Cardiac muscle cell (in vitro differentiated cells and primary cell): ENCODE results near the gene RAPGEF1. TPM values are rescaled to one million over a fixed set of nuclear protein-coding genes. Genes with fewer than 3 reads are reported as not detected.

Source experiments
- DNase-seq, 2 donors: peaks; one replicate each; pipeline versions ENCODE4 v3.0.0 to v3.0.0-alpha.2; 2010 to 2017; ENCODE audit warnings: low read depth in 1 of 2, low spot score in 1 of 2
- H3K27ac ChIP-seq: fragments of 200-600 bp; sonication (generic); 2 replicates; pipeline ENCODE4 v1.5.1; 2016
- H3K27me3 ChIP-seq: fragments of 200-600 bp; sonication (generic); 2 replicates; pipeline ENCODE4 v1.6.0; 2016; ENCODE audit warnings: control low read depth
- H3K36me3 ChIP-seq: fragments of 200-600 bp; sonication (generic); 2 replicates; pipeline ENCODE4 v1.5.1; 2016; ENCODE audit warnings: control low read depth
- H3K4me1 ChIP-seq: fragments of 200-600 bp; sonication (generic); 2 replicates; pipeline ENCODE4 v1.8.1; 2017; ENCODE audit warnings: low read depth, mild to moderate bottlenecking, mixed run types
- H3K4me3 ChIP-seq: fragments of 200-600 bp; sonication (generic); 2 replicates; pipeline ENCODE4 v1.5.1; 2016; ENCODE audit warnings: mild to moderate bottlenecking
- H3K9me3 ChIP-seq: fragments of 200-600 bp; sonication (generic); 2 replicates; pipeline ENCODE4 v1.5.1; 2017; ENCODE audit warnings: low read depth, mild to moderate bottlenecking, control low read depth
- polyA plus RNA-seq: library from polyadenylated mRNA; unstranded; fragments of >200 nt; fragmentation: Nextera tagmentation; extraction: Ambion mirVana; gene quantifications from 2 replicates; pipeline ENCODE4 v1.2.1, GENCODE V29; 2016
- total RNA-seq: library from RNA; depleted of rRNA; stranded (reverse); fragments of >200 nt; gene quantifications from 2 replicates; pipeline ENCODE4 v1.2.3, GENCODE V29; 2016
- TF ChIP-seq, protein P1 (sequence below): IDR thresholded peaks from 2 replicates; pipeline ENCODE4 v1.5.1; 2012; ENCODE audit warnings: low read depth, mild to moderate bottlenecking, low read length

The RAPGEF1 gene
- total and polyA plus RNA-seq, 2 experiments from 2014 or later: 42.1 to 51.1 TPM

- no peaks in the 10 kb centered on the region for H3K27me3 ChIP-seq
- no peak overlapping the region for H3K27ac ChIP-seq
- H3K4me1 ChIP-seq: peaks cover 4% of the 10 kb centered on the region
- DNase-seq: no peak
- H3K9me3 ChIP-seq: no peaks in the 10 kb centered on the region
- peaks cover 3% of the 10 kb centered on the region for H3K36me3 ChIP-seq
- no peak overlapping the region for H3K4me3 ChIP-seq
- TF ChIP-seq, protein P1, sequence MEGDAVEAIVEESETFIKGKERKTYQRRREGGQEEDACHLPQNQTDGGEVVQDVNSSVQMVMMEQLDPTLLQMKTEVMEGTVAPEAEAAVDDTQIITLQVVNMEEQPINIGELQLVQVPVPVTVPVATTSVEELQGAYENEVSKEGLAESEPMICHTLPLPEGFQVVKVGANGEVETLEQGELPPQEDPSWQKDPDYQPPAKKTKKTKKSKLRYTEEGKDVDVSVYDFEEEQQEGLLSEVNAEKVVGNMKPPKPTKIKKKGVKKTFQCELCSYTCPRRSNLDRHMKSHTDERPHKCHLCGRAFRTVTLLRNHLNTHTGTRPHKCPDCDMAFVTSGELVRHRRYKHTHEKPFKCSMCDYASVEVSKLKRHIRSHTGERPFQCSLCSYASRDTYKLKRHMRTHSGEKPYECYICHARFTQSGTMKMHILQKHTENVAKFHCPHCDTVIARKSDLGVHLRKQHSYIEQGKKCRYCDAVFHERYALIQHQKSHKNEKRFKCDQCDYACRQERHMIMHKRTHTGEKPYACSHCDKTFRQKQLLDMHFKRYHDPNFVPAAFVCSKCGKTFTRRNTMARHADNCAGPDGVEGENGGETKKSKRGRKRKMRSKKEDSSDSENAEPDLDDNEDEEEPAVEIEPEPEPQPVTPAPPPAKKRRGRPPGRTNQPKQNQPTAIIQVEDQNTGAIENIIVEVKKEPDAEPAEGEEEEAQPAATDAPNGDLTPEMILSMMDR: no peak
Observed at GRCh38 chr9:131598121-131598520, 141.8 kb downstream of the RAPGEF1 start.

DNA sequence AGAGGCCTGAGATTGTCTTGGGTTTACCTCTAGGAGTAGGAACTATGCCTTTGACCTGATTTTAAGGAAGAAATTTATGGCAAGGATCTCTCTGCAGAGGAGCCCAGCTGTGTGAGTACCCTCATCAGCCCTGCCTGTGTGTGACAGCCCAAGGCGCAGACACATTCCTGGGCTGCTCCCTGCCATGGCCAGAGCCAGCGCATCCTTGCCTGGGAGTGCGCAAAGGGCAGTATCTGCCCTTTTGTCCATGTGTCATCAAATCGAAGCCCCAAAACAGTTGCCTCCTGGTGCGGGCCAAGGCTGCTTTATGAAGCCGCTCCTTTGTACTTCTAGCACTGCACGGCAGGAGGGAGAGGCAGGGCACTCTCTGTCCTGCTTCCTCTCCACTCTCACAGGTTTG, 142.6 kb downstream of the RAPGEF1 start:
- no peak overlapping the region for H3K4me3 ChIP-seq
- no peak for DNase-seq
- peaks cover 4% of the 10 kb centered on the region for H3K4me1 ChIP-seq
- no peak overlapping the region for H3K27ac ChIP-seq
- H3K9me3 ChIP-seq: no peaks in the 10 kb centered on the region
- TF ChIP-seq, protein P1: no peak
- H3K27me3 ChIP-seq: no peaks in the 10 kb centered on the region
- peaks cover 3% of the 10 kb centered on the region for H3K36me3 ChIP-seq

GRCh38 chr9:131596430-131596743, 143.5 kb downstream of the RAPGEF1 start:
- H3K36me3 ChIP-seq: peaks cover 3% of the 10 kb centered on the region
- H3K27me3 ChIP-seq: no peaks in the 10 kb centered on the region
- no peak overlapping the region for H3K4me3 ChIP-seq

DNA sequence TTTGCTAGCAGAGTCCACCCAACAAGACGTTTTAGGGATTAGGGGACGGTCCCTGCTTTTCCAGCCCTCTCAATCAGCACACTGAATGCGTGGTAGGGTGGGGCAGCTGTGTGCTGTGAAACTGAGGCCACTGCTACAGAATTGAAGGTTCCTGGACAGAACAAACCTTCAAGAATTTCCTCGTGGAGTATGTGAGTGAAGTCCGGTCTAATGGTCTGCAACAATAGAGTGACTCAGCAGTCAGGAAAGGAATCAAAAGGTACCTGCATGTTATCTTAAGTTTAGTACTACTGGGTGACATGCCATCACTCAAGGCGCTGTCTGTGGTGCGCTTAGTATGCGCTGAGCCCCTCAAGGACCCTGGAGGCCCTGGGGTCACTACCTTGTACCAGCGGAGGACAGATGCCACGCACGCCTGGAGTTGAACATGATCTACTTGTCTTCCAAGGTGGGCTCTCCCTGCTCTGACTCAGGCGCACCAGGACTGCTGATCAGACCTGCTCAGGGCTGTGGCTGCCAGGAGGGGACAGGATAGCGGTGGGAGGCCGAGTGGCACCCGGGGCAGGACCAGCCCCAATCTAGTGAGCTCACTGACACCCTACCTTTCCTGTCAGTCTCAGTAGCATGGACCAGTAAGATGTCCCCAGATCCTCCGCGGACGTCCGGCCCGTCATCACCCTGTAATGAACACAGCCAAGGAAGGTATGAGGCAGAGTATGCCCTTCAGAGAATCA, 144.0 kb downstream of the RAPGEF1 start:
- peaks cover 3% of the 10 kb centered on the region for H3K36me3 ChIP-seq
- no peak overlapping the region for H3K4me3 ChIP-seq

More at GRCh38 chr9:131596430-131596743, 143.5 kb downstream of the RAPGEF1 start:
- TF ChIP-seq, protein P1: no peak
- peaks cover 4% of the 10 kb centered on the region for H3K4me1 ChIP-seq
- no peaks in the 10 kb centered on the region for H3K9me3 ChIP-seq
- no peak for DNase-seq
- no peak overlapping the region for H3K27ac ChIP-seq

GRCh38 chr9:131594906-131595665, 144.8 kb downstream of the RAPGEF1 start:
- peaks cover 3% of the 10 kb centered on the region for H3K36me3 ChIP-seq
- no peak overlapping the region for H3K4me3 ChIP-seq
- H3K27ac ChIP-seq: no peak overlapping the region
- no peaks in the 10 kb centered on the region for H3K27me3 ChIP-seq
- no peak for DNase-seq
- no peaks in the 10 kb centered on the region for H3K9me3 ChIP-seq
- TF ChIP-seq, protein P1: no peak
- no peaks in the 10 kb centered on the region for H3K4me1 ChIP-seq

More for the DNA sequence above, 144.0 kb downstream of the RAPGEF1 start:
- TF ChIP-seq, protein P1: no peak
- Histone ChIP-seq H3K27ac (no peak overlapping the region), H3K4me1 (peaks cover 4% of the 10 kb centered on the region), H3K9me3 (no peaks in the 10 kb centered on the region), H3K27me3 (no peaks in the 10 kb centered on the region)
- DNase-seq: no peak
